Measurements from ENCODE around the gene CXCL17. TPM values are rescaled to one million over a fixed set of nuclear protein-coding genes. Genes with fewer than 3 reads are reported as not detected.

The CXCL17 gene
- 6.6 TPM for total RNA-seq

GRCh38 chr19:42442833-42443232 lies at the start of gene CXCL17:
Gene CXCL17 (minus strand): TSS chr19:42442946. CDS start chr19:42442832, 114 bp downstream.

DNA sequence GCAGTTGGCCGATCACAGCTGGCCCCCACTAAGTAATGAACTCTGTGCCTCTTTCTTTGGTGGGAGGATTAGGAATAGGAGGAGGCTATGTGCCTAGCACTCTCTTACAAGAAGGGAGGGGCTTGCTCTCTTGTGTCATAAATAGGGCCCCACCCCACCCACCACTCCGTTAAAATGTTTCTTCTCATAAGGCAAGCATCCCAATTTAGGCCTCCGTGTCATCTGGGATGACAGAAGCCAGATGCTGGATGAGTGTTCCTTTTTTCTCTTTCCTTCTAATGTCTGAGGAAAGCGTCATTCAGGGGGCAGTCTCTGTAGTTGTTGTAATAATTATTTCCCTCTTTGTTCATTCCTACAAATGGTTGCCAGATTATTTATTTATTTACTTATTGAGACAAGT lies 15.4 kb downstream of the CXCL17 start, which contains the start of gene LIPE:
Gene LIPE, minus strand, starts transcription at position 76 of the 400 bp plus-strand sequence. CDS start 239 bp downstream, outside the sequence.

DNA sequence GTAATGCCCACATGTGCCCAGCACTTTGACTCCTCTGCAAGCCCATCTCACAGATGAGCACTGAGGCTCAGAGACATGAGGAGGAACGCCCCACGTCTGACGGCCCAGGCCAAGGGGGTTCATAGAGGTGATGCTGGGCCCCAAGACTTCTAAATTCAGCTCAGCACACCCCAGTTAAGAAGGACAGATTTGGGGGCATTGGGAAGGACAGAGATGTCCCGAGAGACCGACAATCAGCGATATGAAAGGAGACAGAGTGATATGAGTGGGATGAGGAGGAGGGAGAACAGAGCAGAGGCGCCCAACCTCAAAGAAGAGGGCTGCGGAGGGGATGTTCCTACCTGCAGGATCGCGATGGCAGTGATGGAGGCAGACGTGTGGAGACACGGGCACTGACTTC lies 52.8 kb downstream of the CXCL17 start, which contains the start of gene CNFN:
Gene CNFN, minus strand, starts transcription at position 399 of the 400 bp plus-strand sequence. CDS start 1,260 bp downstream, outside the sequence.

Other genes with a start within 250 kb of the CXCL17 start
- gene DEDD2, start 225.3 kb downstream of the CXCL17 start, total RNA-seq, result 40.6 TPM
- gene ZNF526, start 222.6 kb downstream of the CXCL17 start, total RNA-seq, result 10.9 TPM
- gene GSK3A, start 200.3 kb downstream of the CXCL17 start, total RNA-seq, result 34.3 TPM
- gene ERF, start 187.8 kb downstream of the CXCL17 start, total RNA-seq, result 38.5 TPM
- gene CIC, start 173.7 kb downstream of the CXCL17 start, total RNA-seq, result 65.5 TPM
- gene PRR19, start 140.8 kb downstream of the CXCL17 start, total RNA-seq, result not detected
- gene PAFAH1B3, start 140.3 kb downstream of the CXCL17 start, total RNA-seq, result 63.8 TPM
- 20.5 TPM for gene TMEM145, start 129.6 kb downstream of the CXCL17 start, total RNA-seq
- 44.4 TPM for gene MEGF8, start 117.3 kb downstream of the CXCL17 start, total RNA-seq
- gene CNFN, start 52.6 kb downstream of the CXCL17 start, total RNA-seq, result not detected
- 22.8 TPM for gene LIPE, start 15.6 kb downstream of the CXCL17 start, total RNA-seq
- 2.6 TPM for gene CEACAM1, start 85.5 kb upstream of the CXCL17 start, total RNA-seq
- gene CEACAM8, start 152.0 kb upstream of the CXCL17 start, total RNA-seq, result 0.55 TPM

Data from camera-type eye (tissue), 1 donor.